ENCODE data around the gene FBLN2. TPM values are rescaled to one million over a fixed set of nuclear protein-coding genes. Genes with fewer than 3 reads are reported as not detected.

Gene FBLN2
- total RNA-seq, 1 experiment from 2014 or later, result 33.6 TPM

- H3K36me3 ChIP-seq, result no peaks in the 10 kb centered on the region
- no peak overlapping the region for H3K4me3 ChIP-seq
- no peaks in the 10 kb centered on the region for H3K9me3 ChIP-seq
- no peaks in the 10 kb centered on the region for H3K27me3 ChIP-seq
- DNase-seq, result no peak
Measured at GRCh38 chr3:13522236-13522635, 26.7 kb upstream of the FBLN2 start.

- H3K27me3 ChIP-seq, result no peaks in the 10 kb centered on the region
- DNase-seq, result no peak
- H3K9me3 ChIP-seq, result no peaks in the 10 kb centered on the region
Measured at GRCh38 chr3:13524979-13525669, 23.8 kb upstream of the FBLN2 start.

GRCh38 chr3:13525827-13526625 lies 22.9 kb upstream of the FBLN2 start:
- H3K9me3 ChIP-seq, result no peaks in the 10 kb centered on the region
- DNase-seq, result no peak
- no peaks in the 10 kb centered on the region for H3K27me3 ChIP-seq
- no peak overlapping the region for H3K4me3 ChIP-seq
- no peaks in the 10 kb centered on the region for H3K36me3 ChIP-seq

More at GRCh38 chr3:13524979-13525669, 23.8 kb upstream of the FBLN2 start:
- Histone ChIP-seq H3K36me3 (no peaks in the 10 kb centered on the region), H3K4me3 (no peak overlapping the region)

GRCh38 chr3:13526626-13526949 lies 22.3 kb upstream of the FBLN2 start:
- Histone ChIP-seq H3K4me3 (no peak overlapping the region), H3K9me3 (no peaks in the 10 kb centered on the region), H3K27me3 (no peaks in the 10 kb centered on the region), H3K36me3 (no peaks in the 10 kb centered on the region)
- no peak for DNase-seq

- no peaks in the 10 kb centered on the region for H3K9me3 ChIP-seq
- H3K36me3 ChIP-seq, result no peaks in the 10 kb centered on the region
- no peak overlapping the region for H3K4me3 ChIP-seq
- H3K27me3 ChIP-seq, result no peaks in the 10 kb centered on the region
- DNase-seq, result no peak
Measured at GRCh38 chr3:13528217-13528867, 20.6 kb upstream of the FBLN2 start.

- no peaks in the 10 kb centered on the region for H3K27me3 ChIP-seq
- H3K9me3 ChIP-seq, result no peaks in the 10 kb centered on the region
- no peaks in the 10 kb centered on the region for H3K36me3 ChIP-seq
- no peak for DNase-seq
- no peak overlapping the region for H3K4me3 ChIP-seq
Measured at GRCh38 chr3:13529196-13530112, 19.5 kb upstream of the FBLN2 start.

GRCh38 chr3:13530241-13531009 lies 18.5 kb upstream of the FBLN2 start:
- Histone ChIP-seq H3K36me3 (no peaks in the 10 kb centered on the region), H3K4me3 (no peak overlapping the region), H3K27me3 (no peaks in the 10 kb centered on the region), H3K9me3 (no peaks in the 10 kb centered on the region)
- DNase-seq, result no peak

GRCh38 chr3:13532085-13532484 lies 16.8 kb upstream of the FBLN2 start:
- DNase-seq, result no peak
- H3K36me3 ChIP-seq, result no peaks in the 10 kb centered on the region
- H3K27me3 ChIP-seq, result no peaks in the 10 kb centered on the region
- H3K4me3 ChIP-seq, result no peak overlapping the region
- no peaks in the 10 kb centered on the region for H3K9me3 ChIP-seq

GRCh38 chr3:13532631-13533030 lies 16.3 kb upstream of the FBLN2 start:
- no peak for DNase-seq
- Histone ChIP-seq H3K36me3 (no peaks in the 10 kb centered on the region), H3K4me3 (no peak overlapping the region), H3K27me3 (no peaks in the 10 kb centered on the region), H3K9me3 (no peaks in the 10 kb centered on the region)

- no peaks in the 10 kb centered on the region for H3K27me3 ChIP-seq
- no peak for DNase-seq
Measured at GRCh38 chr3:13533885-13534301, 15.0 kb upstream of the FBLN2 start.

GRCh38 chr3:13535526-13535875 lies 13.4 kb upstream of the FBLN2 start:
- no peaks in the 10 kb centered on the region for H3K9me3 ChIP-seq
- H3K36me3 ChIP-seq, result no peaks in the 10 kb centered on the region
- no peaks in the 10 kb centered on the region for H3K27me3 ChIP-seq
- no peak for DNase-seq
- H3K4me3 ChIP-seq, result no peak overlapping the region

More at GRCh38 chr3:13533885-13534301, 15.0 kb upstream of the FBLN2 start:
- no peak overlapping the region for H3K4me3 ChIP-seq
- no peaks in the 10 kb centered on the region for H3K36me3 ChIP-seq
- H3K9me3 ChIP-seq, result no peaks in the 10 kb centered on the region

GRCh38 chr3:13535905-13536304 lies 13.0 kb upstream of the FBLN2 start:
- H3K9me3 ChIP-seq, result no peaks in the 10 kb centered on the region
- peak; percentile 31 for DNase-seq
- no peaks in the 10 kb centered on the region for H3K36me3 ChIP-seq
- H3K4me3 ChIP-seq, result no peak overlapping the region
- no peaks in the 10 kb centered on the region for H3K27me3 ChIP-seq

GRCh38 chr3:13536432-13536831 lies 12.5 kb upstream of the FBLN2 start:
- no peaks in the 10 kb centered on the region for H3K9me3 ChIP-seq
- no peak for DNase-seq
- no peaks in the 10 kb centered on the region for H3K27me3 ChIP-seq
- no peaks in the 10 kb centered on the region for H3K36me3 ChIP-seq
- no peak overlapping the region for H3K4me3 ChIP-seq

GRCh38 chr3:13536832-13537231 lies 12.1 kb upstream of the FBLN2 start:
- Histone ChIP-seq H3K36me3 (no peaks in the 10 kb centered on the region), H3K9me3 (0 out of 2 replicates have a peak, but pooled peaks cover 2% of the 10 kb centered on the region), H3K27me3 (no peaks in the 10 kb centered on the region), H3K4me3 (no peak overlapping the region)
- DNase-seq, result no peak

GRCh38 chr3:13537244-13537908 lies 11.5 kb upstream of the FBLN2 start:
- Histone ChIP-seq H3K4me3 (no peak overlapping the region), H3K9me3 (0 out of 2 replicates have a peak, but pooled peaks cover 2% of the 10 kb centered on the region), H3K36me3 (no peaks in the 10 kb centered on the region), H3K27me3 (no peaks in the 10 kb centered on the region)
- no peak for DNase-seq

Data from MG63 (cell line).